ENCODE results near the gene TMEM203. TPM values are rescaled to one million over a fixed set of nuclear protein-coding genes. Genes with fewer than 3 reads are reported as not detected.

The TMEM203 gene
- total RNA-seq, 1 experiment from 2014 or later: 50.6 TPM

DNA sequence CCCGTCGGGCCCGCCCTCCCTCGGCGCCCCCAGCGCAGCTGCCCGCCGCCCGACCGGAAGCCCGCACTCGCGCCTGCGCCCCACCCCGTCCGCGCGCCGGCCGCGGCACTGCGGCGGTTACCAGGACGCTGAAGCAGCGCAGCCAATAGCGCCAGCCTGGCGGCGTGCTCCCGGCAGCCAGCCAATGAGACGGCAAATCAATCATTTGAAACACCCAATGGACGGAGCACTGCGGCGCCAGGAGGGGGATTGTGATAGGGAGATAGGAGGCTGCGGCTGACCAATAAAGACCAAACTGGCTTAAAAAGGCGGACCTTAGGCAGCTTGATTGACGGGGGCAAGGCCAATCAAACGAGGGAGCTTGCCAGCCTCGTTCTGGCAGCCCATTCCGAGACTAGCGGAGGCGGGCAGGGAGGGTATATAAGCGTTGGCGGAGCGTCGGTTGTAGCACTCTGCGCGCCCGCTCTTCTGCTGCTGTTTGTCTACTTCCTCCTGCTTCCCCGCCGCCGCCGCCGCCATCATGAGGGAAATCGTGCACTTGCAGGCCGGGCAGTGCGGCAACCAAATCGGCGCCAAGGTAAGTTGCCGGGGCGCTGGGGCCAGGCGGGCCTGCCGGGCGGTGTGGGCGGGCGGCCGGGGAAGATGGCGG, 35.5 kb upstream of the TMEM203 start, which contains the start of gene TUBB4B (continued):
- TF ChIP-seq, protein P1, sequence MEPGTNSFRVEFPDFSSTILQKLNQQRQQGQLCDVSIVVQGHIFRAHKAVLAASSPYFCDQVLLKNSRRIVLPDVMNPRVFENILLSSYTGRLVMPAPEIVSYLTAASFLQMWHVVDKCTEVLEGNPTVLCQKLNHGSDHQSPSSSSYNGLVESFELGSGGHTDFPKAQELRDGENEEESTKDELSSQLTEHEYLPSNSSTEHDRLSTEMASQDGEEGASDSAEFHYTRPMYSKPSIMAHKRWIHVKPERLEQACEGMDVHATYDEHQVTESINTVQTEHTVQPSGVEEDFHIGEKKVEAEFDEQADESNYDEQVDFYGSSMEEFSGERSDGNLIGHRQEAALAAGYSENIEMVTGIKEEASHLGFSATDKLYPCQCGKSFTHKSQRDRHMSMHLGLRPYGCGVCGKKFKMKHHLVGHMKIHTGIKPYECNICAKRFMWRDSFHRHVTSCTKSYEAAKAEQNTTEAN (CRISPR knock-in tag; IDR thresholded peaks at IDR 0.05): peak; percentile 61; the same call in 1 of the 2 replicates
- TF ChIP-seq, protein P2, sequence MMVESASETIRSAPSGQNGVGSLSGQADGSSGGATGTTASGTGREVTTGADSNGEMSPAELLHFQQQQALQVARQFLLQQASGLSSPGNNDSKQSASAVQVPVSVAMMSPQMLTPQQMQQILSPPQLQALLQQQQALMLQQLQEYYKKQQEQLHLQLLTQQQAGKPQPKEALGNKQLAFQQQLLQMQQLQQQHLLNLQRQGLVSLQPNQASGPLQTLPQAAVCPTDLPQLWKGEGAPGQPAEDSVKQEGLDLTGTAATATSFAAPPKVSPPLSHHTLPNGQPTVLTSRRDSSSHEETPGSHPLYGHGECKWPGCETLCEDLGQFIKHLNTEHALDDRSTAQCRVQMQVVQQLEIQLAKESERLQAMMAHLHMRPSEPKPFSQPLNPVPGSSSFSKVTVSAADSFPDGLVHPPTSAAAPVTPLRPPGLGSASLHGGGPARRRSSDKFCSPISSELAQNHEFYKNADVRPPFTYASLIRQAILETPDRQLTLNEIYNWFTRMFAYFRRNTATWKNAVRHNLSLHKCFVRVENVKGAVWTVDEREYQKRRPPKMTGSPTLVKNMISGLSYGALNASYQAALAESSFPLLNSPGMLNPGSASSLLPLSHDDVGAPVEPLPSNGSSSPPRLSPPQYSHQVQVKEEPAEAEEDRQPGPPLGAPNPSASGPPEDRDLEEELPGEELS (CRISPR knock-in tag; IDR thresholded peaks at IDR 0.05): peak; percentile 62; the same call in 1 of the 2 replicates
- TF ChIP-seq CREM (CRISPR knock-in tag; IDR thresholded peaks at IDR 0.05) (0 out of 2 replicates have a peak, but pooled peaks have one; percentile 68), NFYB (CRISPR knock-in tag; conservative IDR thresholded peaks at IDR 0.05; ENCODE audit: low read depth) (peak; percentile 100), JUN (CRISPR knock-in tag; IDR thresholded peaks at IDR 0.05) (peak; percentile 61; the same call in 1 of the 2 replicates), ZNF317 (CRISPR knock-in tag; IDR thresholded peaks at IDR 0.05; ENCODE audit: borderline replicate concordance, low read depth) (no peak), ATF1 (CRISPR knock-in tag; IDR thresholded peaks at IDR 0.05) (no peak), GABPB1 (CRISPR knock-in tag; IDR thresholded peaks at IDR 0.05) (peak; percentile 66; the same call in 1 of the 2 replicates), CREB1 (CRISPR knock-in tag; IDR thresholded peaks at IDR 0.05) (no peak), ESRRA (CRISPR knock-in tag; IDR thresholded peaks at IDR 0.05; ENCODE audit: borderline replicate concordance) (no peak; the same call in 1 of the 2 replicates), ZNF263 (CRISPR knock-in tag; IDR thresholded peaks at IDR 0.05; ENCODE audit: low read depth) (no peak), RELA (CRISPR knock-in tag; IDR thresholded peaks at IDR 0.05; ENCODE audit: borderline replicate concordance) (no peak), GTF2I (CRISPR knock-in tag; conservative IDR thresholded peaks at IDR 0.05) (no peak), NFE2L1 (CRISPR knock-in tag; IDR thresholded peaks at IDR 0.05) (peak; percentile 67; the same call in 1 of the 2 replicates), FOXP1 (CRISPR knock-in tag; IDR thresholded peaks at IDR 0.05; ENCODE audit: borderline replicate concordance) (peak; percentile 50; the same call in 1 of the 2 replicates), ZNF671 (CRISPR knock-in tag; IDR thresholded peaks at IDR 0.05) (no peak)
- TF ChIP-seq, protein P3, sequence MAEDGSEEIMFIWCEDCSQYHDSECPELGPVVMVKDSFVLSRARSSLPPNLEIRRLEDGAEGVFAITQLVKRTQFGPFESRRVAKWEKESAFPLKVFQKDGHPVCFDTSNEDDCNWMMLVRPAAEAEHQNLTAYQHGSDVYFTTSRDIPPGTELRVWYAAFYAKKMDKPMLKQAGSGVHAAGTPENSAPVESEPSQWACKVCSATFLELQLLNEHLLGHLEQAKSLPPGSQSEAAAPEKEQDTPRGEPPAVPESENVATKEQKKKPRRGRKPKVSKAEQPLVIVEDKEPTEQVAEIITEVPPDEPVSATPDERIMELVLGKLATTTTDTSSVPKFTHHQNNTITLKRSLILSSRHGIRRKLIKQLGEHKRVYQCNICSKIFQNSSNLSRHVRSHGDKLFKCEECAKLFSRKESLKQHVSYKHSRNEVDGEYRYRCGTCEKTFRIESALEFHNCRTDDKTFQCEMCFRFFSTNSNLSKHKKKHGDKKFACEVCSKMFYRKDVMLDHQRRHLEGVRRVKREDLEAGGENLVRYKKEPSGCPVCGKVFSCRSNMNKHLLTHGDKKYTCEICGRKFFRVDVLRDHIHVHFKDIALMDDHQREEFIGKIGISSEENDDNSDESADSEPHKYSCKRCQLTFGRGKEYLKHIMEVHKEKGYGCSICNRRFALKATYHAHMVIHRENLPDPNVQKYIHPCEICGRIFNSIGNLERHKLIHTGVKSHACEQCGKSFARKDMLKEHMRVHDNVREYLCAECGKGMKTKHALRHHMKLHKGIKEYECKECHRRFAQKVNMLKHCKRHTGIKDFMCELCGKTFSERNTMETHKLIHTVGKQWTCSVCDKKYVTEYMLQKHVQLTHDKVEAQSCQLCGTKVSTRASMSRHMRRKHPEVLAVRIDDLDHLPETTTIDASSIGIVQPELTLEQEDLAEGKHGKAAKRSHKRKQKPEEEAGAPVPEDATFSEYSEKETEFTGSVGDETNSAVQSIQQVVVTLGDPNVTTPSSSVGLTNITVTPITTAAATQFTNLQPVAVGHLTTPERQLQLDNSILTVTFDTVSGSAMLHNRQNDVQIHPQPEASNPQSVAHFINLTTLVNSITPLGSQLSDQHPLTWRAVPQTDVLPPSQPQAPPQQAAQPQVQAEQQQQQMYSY (CRISPR knock-in tag; IDR thresholded peaks at IDR 0.05): no peak
- TF ChIP-seq, protein P4, sequence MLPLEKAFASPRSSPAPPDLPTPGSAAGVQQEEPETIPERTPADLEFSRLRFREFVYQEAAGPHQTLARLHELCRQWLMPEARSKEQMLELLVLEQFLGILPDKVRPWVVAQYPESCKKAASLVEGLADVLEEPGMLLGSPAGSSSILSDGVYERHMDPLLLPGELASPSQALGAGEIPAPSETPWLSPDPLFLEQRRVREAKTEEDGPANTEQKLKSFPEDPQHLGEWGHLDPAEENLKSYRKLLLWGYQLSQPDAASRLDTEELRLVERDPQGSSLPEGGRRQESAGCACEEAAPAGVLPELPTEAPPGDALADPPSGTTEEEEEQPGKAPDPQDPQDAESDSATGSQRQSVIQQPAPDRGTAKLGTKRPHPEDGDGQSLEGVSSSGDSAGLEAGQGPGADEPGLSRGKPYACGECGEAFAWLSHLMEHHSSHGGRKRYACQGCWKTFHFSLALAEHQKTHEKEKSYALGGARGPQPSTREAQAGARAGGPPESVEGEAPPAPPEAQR (CRISPR knock-in tag; IDR thresholded peaks at IDR 0.05): no peak
- TF ChIP-seq, protein P5, sequence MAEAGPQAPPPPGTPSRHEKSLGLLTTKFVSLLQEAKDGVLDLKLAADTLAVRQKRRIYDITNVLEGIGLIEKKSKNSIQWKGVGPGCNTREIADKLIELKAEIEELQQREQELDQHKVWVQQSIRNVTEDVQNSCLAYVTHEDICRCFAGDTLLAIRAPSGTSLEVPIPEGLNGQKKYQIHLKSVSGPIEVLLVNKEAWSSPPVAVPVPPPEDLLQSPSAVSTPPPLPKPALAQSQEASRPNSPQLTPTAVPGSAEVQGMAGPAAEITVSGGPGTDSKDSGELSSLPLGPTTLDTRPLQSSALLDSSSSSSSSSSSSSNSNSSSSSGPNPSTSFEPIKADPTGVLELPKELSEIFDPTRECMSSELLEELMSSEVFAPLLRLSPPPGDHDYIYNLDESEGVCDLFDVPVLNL (CRISPR knock-in tag; IDR thresholded peaks at IDR 0.05; ENCODE audit: borderline replicate concordance, low read depth): 0 out of 2 replicates have a peak, but pooled peaks have one; percentile 13
- TF ChIP-seq, protein P6, sequence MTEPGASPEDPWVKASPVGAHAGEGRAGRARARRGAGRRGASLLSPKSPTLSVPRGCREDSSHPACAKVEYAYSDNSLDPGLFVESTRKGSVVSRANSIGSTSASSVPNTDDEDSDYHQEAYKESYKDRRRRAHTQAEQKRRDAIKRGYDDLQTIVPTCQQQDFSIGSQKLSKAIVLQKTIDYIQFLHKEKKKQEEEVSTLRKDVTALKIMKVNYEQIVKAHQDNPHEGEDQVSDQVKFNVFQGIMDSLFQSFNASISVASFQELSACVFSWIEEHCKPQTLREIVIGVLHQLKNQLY (CRISPR knock-in tag; IDR thresholded peaks at IDR 0.05): no peak
- TF ChIP-seq, protein P7, sequence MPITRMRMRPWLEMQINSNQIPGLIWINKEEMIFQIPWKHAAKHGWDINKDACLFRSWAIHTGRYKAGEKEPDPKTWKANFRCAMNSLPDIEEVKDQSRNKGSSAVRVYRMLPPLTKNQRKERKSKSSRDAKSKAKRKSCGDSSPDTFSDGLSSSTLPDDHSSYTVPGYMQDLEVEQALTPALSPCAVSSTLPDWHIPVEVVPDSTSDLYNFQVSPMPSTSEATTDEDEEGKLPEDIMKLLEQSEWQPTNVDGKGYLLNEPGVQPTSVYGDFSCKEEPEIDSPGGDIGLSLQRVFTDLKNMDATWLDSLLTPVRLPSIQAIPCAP (CRISPR knock-in tag; IDR thresholded peaks at IDR 0.05): no peak
- TF ChIP-seq, protein P8, sequence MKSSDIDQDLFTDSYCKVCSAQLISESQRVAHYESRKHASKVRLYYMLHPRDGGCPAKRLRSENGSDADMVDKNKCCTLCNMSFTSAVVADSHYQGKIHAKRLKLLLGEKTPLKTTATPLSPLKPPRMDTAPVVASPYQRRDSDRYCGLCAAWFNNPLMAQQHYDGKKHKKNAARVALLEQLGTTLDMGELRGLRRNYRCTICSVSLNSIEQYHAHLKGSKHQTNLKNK (CRISPR knock-in tag; IDR thresholded peaks at IDR 0.05): no peak
- TF ChIP-seq, protein P9, sequence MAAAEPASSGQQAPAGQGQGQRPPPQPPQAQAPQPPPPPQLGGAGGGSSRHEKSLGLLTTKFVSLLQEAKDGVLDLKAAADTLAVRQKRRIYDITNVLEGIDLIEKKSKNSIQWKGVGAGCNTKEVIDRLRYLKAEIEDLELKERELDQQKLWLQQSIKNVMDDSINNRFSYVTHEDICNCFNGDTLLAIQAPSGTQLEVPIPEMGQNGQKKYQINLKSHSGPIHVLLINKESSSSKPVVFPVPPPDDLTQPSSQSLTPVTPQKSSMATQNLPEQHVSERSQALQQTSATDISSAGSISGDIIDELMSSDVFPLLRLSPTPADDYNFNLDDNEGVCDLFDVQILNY (CRISPR knock-in tag; IDR thresholded peaks at IDR 0.05): peak; percentile 67; the same call in 1 of the 2 replicates

Measured in WTC11 (cell line).